Pancreas (tissue), 10 donors: ENCODE measurements around the gene STPG4. TPM values are rescaled to one million over a fixed set of nuclear protein-coding genes. Genes with fewer than 3 reads are reported as not detected.
"Not testable (repeated sequence)": the region's sequence is repeated elsewhere in the genome, so short reads cannot be mapped to it uniquely, and the experiment has no call there.

Source experiments
- ATAC-seq, 4 donors: fragments of 200-7000 bp; cut with Tn5 transposase; one replicate each; pipeline versions ENCODE4 v1.8.0 to v1.9.1; 2020; ENCODE audit warnings: mild to moderate bottlenecking in 4 of 4, moderate library complexity in 4 of 4
- DNase-seq, 6 donors: peaks; one replicate each; pipeline ENCODE4 v3.0.0-alpha.2; 2020
- FAIRE-seq: peaks from 2 replicates; lab custom pipeline; 2012; peaks lifted over from hg19 to GRCh38; lab: Jason Lieb, UNC
- H3K27ac ChIP-seq, 4 donors: fragments of 200-600 bp; sonication (generic); 1 replicate in 3 of 4; 2 replicates in 1 of 4; pipeline versions ENCODE4 v1.5.0 to v1.8.0; 2020
- H3K27me3 ChIP-seq, 4 donors: fragments of 200-600 bp; one replicate each; pipeline ENCODE4 v1.8.0; 2021
- H3K36me3 ChIP-seq, 3 donors: fragments of 200-600 bp; sonication (generic) in 1 of 3; one replicate each; pipeline versions ENCODE4 v1.5.0 to v1.8.0; 2020 to 2021
- H3K4me1 ChIP-seq, 3 donors: fragments of 200-600 bp; one replicate each; pipeline ENCODE4 v1.8.0; 2021
- H3K4me3 ChIP-seq, 4 donors: fragments of 200-600 bp; sonication (generic) in 2 of 4; one replicate each; pipeline versions ENCODE4 v1.5.0 to v1.8.0; 2020 to 2021
- H3K9me3 ChIP-seq, 4 donors: fragments of 200-600 bp; one replicate each; pipeline ENCODE4 v1.8.0; 2021
- CTCF ChIP-seq, 4 donors: fragments of 200-600 bp; sonication (generic) in 3 of 4; IDR thresholded peaks; one replicate each; pipeline versions ENCODE4 v1.5.0 to v1.8.0; 2021; ENCODE audit warnings: antibody characterized with exemption in 4 of 4
- WGBS, 2 donors: extraction: QIAGEN DNeasy Blood & Tissue Kit; methylation state at CpG; one replicate each; pipeline ENCODE4 v1.1.7; 2013; 5-methylcytosine and 5-hydroxymethylcytosine counted together
- intact Hi-C, 3 donors: fragments of 100-400 bp; cut with DNase I; formaldehyde crosslinking; loops; one replicate each; pipeline versions ENCODE4 v1.11.1 to v1.14.2; 2022
- polyA plus RNA-seq, 2 donors: library from polyadenylated mRNA; stranded (reverse); fragments of 200-250 nt; gene quantifications; one replicate each; pipeline ENCODE4 v1.2.3, GENCODE V29; 2013
- total RNA-seq, 6 donors: library from RNA; stranded (reverse); fragmentation: NEBNext Ultra II Directional in 4 of 6; extraction: Animal tissue kit (Norgen Biotek cat#: 25700) in 4 of 6; gene quantifications; one replicate each; pipeline versions ENCODE4 v1.2.1 to v1.2.4, GENCODE V29; 2021 to 2023
- donor health status: healthy with polysubstance abuse.
- donor health status: DM: no; HTN: no; CAD: no; lungs with moderate emphysema.
- donor health status: DM: no; HTN: no; CAD: no.
- donor health status: control.
- donor health status: control.
- donor health status: Bipolar disorder and iron deficiency.
- donor health status: DM: yes; HTN: yes; CAD: no.
- donor health status: DM: no; HTN: no; CAD: no.
- donor health status: DM: no; HTN: no; CAD: no.
- donor health status: DM: yes; HTN: yes; CAD: no.

The STPG4 gene
- total and polyA plus RNA-seq, 8 donors = not detected

- Histone ChIP-seq H3K36me3 (no peaks in the 10 kb centered on the region), H3K27me3 (no peaks in the 10 kb centered on the region), H3K27ac (no peak overlapping the region), H3K9me3 (no peaks in the 10 kb centered on the region), H3K4me1 (no peaks in the 10 kb centered on the region), H3K4me3 (no peak overlapping the region)
- WGBS, 2 donors = 81 to 91% methylated on average over 5 of the region's 5 CpGs
- TF ChIP-seq CTCF (IDR thresholded peaks at IDR 0.05) = no peak
- intact Hi-C loops = no loop called here
- DNase-seq (no peak), ATAC-seq (no peak), FAIRE-seq (no peak)
Measured at GRCh38 chr2:47112665-47113435, 42.3 kb downstream of the STPG4 start.

- Histone ChIP-seq H3K9me3 (no peaks in the 10 kb centered on the region), H3K36me3 (no peaks in the 10 kb centered on the region), H3K4me3 (no peak overlapping the region), H3K27me3 (no peaks in the 10 kb centered on the region), H3K27ac (no peak overlapping the region), H3K4me1 (no peaks in the 10 kb centered on the region)
- ATAC-seq (no peak), DNase-seq (no peak), FAIRE-seq (no peak)
- no peak for TF ChIP-seq CTCF (IDR thresholded peaks at IDR 0.05)
- WGBS, 2 donors = 60 to 62% methylated on average over 5 of the region's 5 CpGs
- intact Hi-C loops = no loop called here
Measured at GRCh38 chr2:47109680-47110079, 45.4 kb downstream of the STPG4 start.

GRCh38 chr2:47109007-47109375 is 46.1 kb downstream of the STPG4 start:
- Histone ChIP-seq H3K27me3 (no peaks in the 10 kb centered on the region), H3K27ac (no peak overlapping the region), H3K4me3 (no peak overlapping the region), H3K9me3 (no peaks in the 10 kb centered on the region), H3K36me3 (no peaks in the 10 kb centered on the region), H3K4me1 (no peaks in the 10 kb centered on the region)
- intact Hi-C loops = no loop called here
- 92 to 97% methylated on average over 4 of the region's 4 CpGs for WGBS, 2 donors
- FAIRE-seq = no peak
- TF ChIP-seq CTCF (IDR thresholded peaks at IDR 0.05) = no peak
- no peak for DNase-seq
- no peak for ATAC-seq

GRCh38 chr2:47108267-47109006 is 46.7 kb downstream of the STPG4 start:
- not testable (repeated sequence) for ATAC-seq

GRCh38 chr2:47107201-47107600 is 47.9 kb downstream of the STPG4 start:
- H3K4me3 ChIP-seq, intact Hi-C loops, H3K36me3 ChIP-seq, H3K4me1 ChIP-seq, ATAC-seq, FAIRE-seq, H3K9me3 ChIP-seq, H3K27ac ChIP-seq, H3K27me3 ChIP-seq: not testable (repeated sequence)
- peak in 1 of 6 donors; percentile 21 for DNase-seq
- 97 to 99% methylated on average over 19 to 21 of the region's 21 CpGs for WGBS, 2 donors

More at GRCh38 chr2:47108267-47109006, 46.7 kb downstream of the STPG4 start:
- H3K36me3 ChIP-seq, H3K9me3 ChIP-seq, H3K4me1 ChIP-seq, H3K27me3 ChIP-seq, intact Hi-C loops, H3K27ac ChIP-seq, H3K4me3 ChIP-seq, FAIRE-seq, DNase-seq: not testable (repeated sequence)
- 94 to 95% methylated on average over 17 of the region's 19 CpGs for WGBS, 2 donors

- ATAC-seq, H3K4me1 ChIP-seq, H3K9me3 ChIP-seq, DNase-seq, H3K27me3 ChIP-seq, H3K36me3 ChIP-seq, H3K27ac ChIP-seq, H3K4me3 ChIP-seq, intact Hi-C loops, FAIRE-seq: not testable (repeated sequence)
- 53 to 55% methylated on average over 3 to 4 of the region's 4 CpGs for WGBS, 2 donors
Measured at GRCh38 chr2:47106231-47106630, 48.9 kb downstream of the STPG4 start.

- H3K4me3 ChIP-seq, ATAC-seq, intact Hi-C loops, H3K27me3 ChIP-seq, H3K36me3 ChIP-seq, H3K4me1 ChIP-seq, DNase-seq, H3K27ac ChIP-seq, FAIRE-seq, H3K9me3 ChIP-seq: not testable (repeated sequence)
- WGBS, 2 donors = 96 to 99% methylated on average over 6 to 14 of the region's 14 CpGs
Measured at GRCh38 chr2:47099712-47100111, 55.4 kb downstream of the STPG4 start.
